GM19025 (cell line): ENCODE data around the gene KATNAL1.

Experiments used
- ATAC-seq: cut with Tn5 transposase; IDR thresholded peaks from one replicate; pipeline ENCODE4 v1.9.1; 2021; ENCODE audit warnings: mild to moderate bottlenecking, low read depth, moderate library complexity; ENCODE audit not compliant: unreplicated experiment

KATNAL1 gene

GRCh38 chr13:30333616-30334015 lies 26.3 kb upstream of the KATNAL1 start:
- no peak for ATAC-seq

- ATAC-seq, result no peak
Measured at GRCh38 chr13:30332456-30333143, 25.2 kb upstream of the KATNAL1 start.

- no peak for ATAC-seq
Measured at GRCh38 chr13:30331331-30331771, 24.0 kb upstream of the KATNAL1 start.

GRCh38 chr13:30329009-30329585 lies 21.7 kb upstream of the KATNAL1 start:
- ATAC-seq, result no peak

GRCh38 chr13:30325668-30326067 lies 18.3 kb upstream of the KATNAL1 start:
- no peak for ATAC-seq

- ATAC-seq, result no peak
Measured at GRCh38 chr13:30323524-30323923, 16.2 kb upstream of the KATNAL1 start.

GRCh38 chr13:30322428-30322827 lies 15.1 kb upstream of the KATNAL1 start:
- ATAC-seq, result no peak

GRCh38 chr13:30321256-30321655 lies 13.9 kb upstream of the KATNAL1 start:
- no peak for ATAC-seq

- no peak for ATAC-seq
Measured at GRCh38 chr13:30319655-30320054, 12.3 kb upstream of the KATNAL1 start.

- no peak for ATAC-seq
Measured at GRCh38 chr13:30319130-30319529, 11.8 kb upstream of the KATNAL1 start.

GRCh38 chr13:30318026-30318425 lies 10.7 kb upstream of the KATNAL1 start:
- no peak for ATAC-seq

- ATAC-seq, result no peak
Measured at GRCh38 chr13:30314562-30314961, 7.2 kb upstream of the KATNAL1 start.

- no peak for ATAC-seq
Measured at GRCh38 chr13:30314069-30314468, 6.7 kb upstream of the KATNAL1 start.

- ATAC-seq, result no peak
Measured at GRCh38 chr13:30313311-30313710, 6.0 kb upstream of the KATNAL1 start.

- ATAC-seq, result no peak
Measured at GRCh38 chr13:30312904-30313303, 5.6 kb upstream of the KATNAL1 start.

- no peak for ATAC-seq
Measured at GRCh38 chr13:30308548-30308947, 1.2 kb upstream of the KATNAL1 start.

GRCh38 chr13:30307971-30308290 lies 580 bp upstream of the KATNAL1 start:
- no peak for ATAC-seq

- peak; percentile 83 for ATAC-seq
Measured at GRCh38 chr13:30306762-30307193, 573 bp downstream of the KATNAL1 start.

- no peak for ATAC-seq
Measured at GRCh38 chr13:30305456-30305970, 1.8 kb downstream of the KATNAL1 start.

- no peak for ATAC-seq
Measured at GRCh38 chr13:30303269-30303668, 4.1 kb downstream of the KATNAL1 start.

- ATAC-seq, result no peak
Measured at GRCh38 chr13:30301827-30302226, 5.5 kb downstream of the KATNAL1 start.

GRCh38 chr13:30300596-30300995 lies 6.8 kb downstream of the KATNAL1 start:
- ATAC-seq, result no peak
